T follicular helper cell (primary cell): ENCODE data around the gene AMOTL1.

Source experiments
- DNase-seq: peaks from one replicate; pipeline ENCODE4 v3.0.0-alpha.2; 2020; ENCODE audit warnings: low read depth

Gene AMOTL1

DNA sequence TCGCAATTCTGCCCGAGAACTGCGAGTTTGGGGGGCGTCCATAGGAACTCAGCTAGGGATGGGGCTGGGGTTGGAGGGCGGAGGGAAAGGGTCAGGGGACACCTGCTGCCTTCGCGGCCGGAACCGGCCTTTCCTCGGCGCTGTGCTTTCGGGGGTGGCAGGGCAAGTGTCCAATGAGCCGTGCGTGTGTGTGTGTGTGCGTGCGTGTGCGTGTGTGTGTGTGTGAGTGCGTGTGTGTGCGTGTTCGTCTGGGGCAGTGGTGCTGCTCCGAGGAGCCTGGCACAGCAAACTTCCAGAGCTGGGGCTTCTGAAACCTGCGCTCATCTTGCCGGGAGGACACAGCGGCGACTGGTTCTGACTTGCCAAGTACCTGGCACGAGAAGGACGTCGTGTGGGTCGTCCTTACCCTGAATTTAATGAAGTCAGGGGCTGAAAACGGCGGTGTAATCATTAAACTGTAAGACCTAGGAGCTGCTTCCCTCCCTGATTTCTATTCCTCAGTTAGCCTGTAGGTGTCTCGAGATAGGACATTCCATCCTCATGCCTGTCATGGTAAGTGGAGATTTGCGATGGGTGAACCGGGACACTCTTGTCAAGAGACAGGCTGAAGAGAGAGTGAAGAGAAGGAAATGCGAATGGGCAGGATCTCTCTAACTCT, 27.0 kb upstream of the AMOTL1 start:
- no peak for DNase-seq

DNA sequence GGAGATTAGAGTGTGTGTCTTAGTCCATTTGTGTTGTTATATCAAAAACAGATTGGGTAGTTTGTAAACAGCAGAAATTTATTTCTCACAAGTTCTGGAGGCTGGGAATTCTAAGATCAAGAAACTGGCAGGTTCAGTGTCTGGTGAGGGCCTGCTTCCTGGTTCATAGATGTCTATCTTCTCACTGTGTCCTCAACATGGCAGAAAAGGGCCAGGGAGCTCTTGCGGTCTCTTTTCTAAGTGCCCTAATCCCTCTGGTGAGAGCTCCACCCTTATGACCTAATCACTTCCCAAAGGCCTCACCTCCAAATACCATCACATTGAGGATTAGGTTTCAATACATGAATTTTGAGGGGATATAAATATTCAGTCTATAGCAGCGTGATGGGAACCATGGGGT, 25.5 kb upstream of the AMOTL1 start:
- DNase-seq, result no peak

DNA sequence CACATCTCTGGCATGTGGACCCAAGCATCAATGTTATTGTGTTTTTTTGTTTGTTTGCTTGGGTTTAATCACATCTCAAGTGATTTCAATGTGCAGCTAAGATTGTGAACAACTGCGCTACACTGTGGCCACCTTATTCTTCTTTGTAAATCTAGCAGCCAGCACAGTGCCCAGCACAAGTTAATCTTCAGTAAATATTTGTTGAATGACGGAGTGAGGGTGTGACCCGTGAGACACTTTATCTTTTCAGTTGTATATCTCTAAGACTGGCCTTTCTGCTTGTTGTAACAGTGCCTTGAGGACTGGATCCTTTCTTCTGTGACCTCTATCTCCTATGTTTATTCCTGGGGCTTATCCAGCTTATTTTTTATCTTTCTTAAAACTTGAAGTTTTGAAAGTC, 21.4 kb upstream of the AMOTL1 start:
- no peak for DNase-seq

DNA sequence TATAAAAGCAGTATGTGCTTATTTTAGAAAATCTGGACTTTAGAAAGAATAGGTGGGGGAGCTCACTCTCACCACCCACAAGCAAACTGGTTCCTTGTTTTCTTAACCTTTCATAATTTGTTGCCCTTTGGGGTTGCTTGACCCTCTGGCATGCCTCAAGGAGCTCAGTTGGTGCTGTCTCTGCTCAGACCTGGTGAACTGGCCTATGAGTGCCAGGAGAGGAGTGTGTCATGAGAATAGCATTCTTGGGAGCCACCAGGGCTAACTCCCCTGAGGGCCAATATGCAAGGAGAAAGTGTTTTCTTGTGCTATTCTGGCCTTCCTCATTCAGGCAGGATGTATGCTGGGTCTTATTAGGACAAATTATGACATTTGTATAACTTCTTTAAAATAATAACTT, 21.0 kb upstream of the AMOTL1 start:
- no peak for DNase-seq

DNA sequence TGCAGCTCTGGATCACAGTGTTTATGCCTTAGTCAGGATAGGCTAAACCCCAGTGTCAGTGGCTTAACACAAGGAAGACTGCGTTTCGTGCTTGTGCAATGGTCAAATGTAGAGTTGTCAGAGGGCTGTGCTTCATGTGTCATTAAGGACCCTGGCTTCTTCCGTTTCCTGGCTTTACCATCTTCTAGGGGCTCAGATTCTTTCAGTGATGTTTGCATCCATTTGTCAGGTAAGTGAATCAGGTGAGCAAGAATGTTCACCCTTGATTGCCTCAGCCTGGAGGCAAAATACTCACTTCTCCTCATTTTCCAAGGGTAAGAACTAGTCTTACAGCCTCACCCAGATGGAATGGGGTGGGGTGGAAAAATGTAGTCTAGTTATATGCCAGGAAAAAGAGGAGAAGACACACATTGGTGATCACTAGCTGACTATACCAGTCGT, 20.5 kb upstream of the AMOTL1 start:
- DNase-seq, result no peak

DNA sequence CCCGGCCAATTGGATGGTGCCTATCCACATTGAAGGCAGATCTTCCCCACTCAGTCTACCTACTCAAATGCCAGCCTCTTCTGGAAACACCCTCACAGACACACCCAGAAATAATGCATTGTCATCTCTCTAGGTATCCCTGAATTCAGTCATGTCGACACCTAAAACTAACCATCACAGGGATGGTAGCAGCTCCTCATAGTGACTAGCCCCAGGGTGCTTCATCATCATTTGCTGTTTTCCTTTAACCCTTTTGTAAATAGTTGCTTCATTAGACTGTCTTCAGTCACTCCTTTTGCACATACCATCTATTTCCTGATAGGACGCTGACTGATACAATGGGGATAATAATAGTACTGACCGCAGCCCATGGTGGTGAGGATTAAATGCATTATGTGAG, 18.8 kb upstream of the AMOTL1 start:
- DNase-seq, result no peak

DNA sequence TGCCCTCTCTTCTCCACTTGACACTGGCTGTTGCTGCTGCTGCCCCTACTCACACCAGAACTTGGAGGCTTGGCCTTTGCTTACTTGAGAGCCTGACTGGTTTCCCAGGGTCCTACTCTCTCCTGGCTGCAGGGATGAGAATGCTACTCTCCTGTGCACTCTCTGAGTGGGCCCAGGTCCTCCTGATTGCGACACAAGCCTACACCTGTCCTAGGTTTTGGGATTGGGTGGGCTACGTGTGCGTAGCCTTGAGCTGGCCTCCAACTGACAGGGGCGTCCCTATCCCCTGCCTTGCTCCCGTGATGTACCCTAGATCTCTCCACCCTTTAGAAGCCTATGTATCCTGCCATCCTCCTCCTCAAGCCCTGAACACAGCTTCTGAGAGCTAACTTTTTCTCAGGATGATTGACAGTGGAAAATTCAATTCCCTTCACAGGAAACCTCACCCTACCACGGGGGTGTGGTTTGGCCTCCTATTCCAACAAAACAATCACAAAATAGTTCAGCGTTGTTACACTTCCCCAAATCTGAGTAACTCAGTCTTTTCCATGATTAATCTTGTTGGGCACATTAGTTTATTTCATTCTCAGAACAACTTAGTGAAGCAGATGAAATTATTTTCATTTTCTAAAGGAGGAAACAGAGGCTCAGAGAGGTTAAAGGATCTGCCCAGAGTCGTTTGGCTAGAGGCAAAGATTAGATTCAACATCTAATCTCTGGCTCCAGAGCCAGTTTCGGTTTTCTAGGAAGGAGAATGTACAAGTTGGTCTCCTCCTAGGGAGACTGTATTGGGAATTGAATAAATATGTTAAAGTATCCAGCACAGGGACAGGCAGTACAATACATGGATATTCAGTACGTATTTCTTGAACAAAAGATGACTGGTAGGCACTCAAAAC, 17.6 kb upstream of the AMOTL1 start:
- DNase-seq, result no peak

DNA sequence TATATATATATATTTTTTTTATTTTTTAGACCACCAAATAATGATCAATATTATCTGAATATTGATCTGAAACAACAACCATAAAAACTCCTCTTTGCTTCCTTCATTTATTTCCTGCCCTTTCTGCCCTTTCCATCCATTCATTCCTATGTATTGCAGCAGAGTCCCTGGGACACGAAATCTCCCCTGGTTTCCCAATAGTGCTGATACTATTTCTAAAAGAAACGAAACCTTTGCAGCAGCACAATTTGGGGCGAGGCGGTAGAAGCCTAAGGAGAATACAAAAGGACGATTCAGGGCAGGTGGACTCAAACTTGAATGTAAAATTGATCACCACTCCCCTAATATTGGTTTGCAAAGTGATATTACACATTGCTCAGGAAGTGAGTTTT, 16.9 kb upstream of the AMOTL1 start:
- no peak for DNase-seq

DNA sequence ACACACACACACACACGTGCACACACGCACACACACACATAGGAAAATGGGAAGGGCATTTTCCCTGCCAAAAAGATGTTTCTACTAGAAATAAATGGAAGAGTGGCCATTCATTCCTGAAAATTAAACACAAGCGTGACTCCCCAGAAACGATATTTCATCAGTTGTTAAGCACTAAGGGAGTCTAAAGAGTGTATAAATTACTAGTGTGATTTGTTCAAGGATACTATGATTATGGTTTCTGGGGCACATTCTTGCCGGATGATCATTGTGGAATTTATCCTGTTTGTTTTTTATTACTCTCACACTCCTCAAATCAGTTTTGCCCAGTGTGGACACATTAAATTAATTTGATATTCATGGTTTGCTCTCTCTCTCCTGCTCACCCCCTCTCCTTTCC, 16.4 kb upstream of the AMOTL1 start:
- DNase-seq, result no peak

DNA sequence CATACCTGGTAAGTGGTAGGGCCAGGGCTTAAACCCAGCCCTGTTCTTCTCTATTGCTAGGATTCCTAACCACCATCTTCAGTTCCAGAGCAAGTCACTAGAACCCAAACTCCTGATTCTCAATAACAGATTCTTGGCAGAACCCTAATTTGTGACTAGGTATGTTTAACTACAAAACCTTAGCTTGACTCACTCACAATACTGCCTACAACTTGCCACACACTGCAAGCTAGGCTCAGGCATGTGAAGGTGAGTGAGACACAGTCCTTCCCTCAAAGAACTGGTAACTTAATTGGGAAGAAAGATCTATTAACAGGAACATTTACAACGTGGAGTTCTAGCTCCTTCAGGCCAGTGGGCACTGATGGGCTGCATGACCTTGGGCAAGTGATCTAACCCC, 14.5 kb upstream of the AMOTL1 start:
- no peak for DNase-seq

DNA sequence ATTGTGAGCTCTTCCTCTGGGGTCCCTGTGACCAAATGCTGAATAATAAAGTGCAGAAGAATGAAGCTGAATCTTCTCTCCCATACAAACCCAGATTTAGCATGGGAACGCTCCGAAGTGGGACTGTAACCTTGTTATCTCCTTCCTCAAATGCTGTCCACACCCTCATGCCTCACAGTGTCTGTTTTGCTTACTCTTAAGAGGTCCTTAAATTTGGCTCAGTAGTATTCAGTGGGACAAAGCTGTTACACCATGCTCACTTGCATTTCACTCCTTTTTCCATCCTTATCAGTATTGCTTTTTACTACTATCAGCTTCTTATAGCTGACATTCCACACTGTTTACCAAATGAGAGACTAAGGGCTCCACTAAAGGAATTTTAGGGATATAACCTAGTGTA, 13.8 kb upstream of the AMOTL1 start:
- DNase-seq, result no peak

DNA sequence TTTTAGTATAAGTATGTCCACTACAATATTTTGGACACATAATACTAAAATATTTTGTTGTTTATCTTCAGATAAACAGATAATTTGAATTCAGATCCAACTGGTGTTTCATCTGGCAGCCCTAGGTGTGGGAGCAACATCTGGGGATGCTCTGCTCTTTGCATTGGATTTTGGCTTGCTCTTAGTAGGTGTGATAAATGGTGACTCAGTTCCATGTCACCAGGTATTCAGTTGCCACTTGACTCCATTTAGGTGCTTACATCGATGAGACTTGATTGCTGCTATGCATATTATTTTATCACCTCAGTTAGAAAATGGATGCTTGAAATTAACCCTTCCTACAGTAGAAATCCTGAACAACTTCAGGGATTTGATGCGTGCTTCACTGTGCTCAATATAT, 13.3 kb upstream of the AMOTL1 start:
- no peak for DNase-seq

DNA sequence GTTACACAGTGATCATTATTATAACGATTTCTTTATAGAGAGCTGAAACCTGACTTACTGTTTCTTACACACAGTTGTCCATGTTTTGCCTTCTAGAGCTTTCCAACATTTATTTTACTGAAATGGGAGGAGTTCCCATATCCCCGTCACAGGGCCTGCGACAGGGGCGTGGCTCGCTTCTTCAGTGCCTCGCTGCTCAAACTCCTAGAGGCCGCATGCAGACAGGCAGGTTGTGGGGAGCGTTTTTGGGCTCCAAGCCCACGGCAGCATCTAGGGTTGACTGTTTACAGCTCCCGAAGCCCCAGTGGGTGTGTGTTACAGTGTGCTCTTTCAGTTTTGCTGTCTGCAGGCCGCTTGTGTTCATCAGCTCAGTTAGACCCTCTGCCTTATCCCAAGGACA, 12.7 kb upstream of the AMOTL1 start:
- DNase-seq, result no peak

DNA sequence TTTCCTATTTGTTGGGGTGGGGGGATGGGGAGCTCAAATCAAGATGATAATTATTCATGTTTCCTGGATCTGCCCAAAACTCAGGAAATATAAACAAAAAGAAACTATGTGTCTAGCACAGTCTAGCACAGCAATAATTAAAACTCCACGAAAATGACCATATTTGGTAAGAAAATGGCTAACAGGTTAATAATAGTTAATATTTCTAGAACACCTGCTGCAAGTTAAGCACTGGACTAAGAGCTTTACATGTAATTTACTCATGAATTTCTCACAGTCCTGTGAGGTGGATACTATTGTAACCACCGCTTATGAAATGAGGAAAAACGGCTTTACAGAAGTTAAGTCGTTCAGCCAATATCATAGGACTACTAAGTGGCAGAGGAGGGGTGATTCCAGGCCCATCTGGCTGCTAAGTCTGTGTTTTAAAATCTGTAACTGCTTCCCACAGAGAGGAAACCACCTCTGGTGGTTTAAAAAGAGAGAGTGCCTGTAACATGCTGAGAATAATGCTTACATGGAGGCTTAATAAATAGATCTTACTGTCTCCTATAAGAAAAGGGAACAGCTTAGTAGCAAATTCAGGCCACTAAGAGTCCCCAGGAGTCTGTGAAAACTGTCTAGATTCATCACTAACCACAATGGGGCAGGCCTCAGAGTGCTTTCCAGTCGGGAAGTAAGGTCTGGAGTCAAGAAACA, 11.0 kb upstream of the AMOTL1 start:
- DNase-seq, result no peak

DNA sequence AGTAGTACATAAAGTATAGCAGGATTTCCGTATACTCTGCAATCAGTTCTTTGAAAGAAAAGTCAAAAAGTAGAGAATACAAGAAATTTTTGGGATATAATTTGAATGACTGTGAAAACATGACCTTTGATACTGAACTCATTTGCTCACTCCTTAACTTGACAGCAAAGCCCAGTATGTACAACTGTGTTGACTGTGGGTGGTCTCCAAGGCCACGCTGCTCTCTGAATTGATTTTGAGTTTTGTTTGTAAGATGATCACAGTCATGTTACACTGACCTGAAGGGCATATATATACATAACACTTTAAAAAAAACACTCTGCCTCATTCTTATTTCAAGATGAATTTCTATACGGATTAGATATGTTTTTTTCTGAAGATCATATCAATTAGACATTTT, 9.5 kb upstream of the AMOTL1 start:
- no peak for DNase-seq

DNA sequence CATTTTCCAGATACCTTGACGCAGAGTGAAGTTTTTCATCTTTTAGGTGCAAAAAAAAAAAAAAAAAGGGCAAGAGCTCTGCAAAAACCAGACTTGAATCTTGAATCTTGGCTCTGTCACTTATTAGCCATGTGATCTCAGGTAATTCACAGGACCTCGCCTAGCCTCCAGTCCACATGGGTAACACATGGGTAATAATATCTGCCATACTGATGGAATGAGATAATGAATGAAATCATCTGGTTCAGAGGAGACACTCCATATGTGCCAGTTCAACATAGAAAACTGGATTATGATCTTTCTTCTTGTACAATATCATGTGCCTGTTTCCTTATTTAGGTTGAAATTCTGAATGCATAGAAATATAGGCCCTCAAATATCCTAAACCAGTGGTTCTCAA, 8.6 kb upstream of the AMOTL1 start:
- no peak for DNase-seq

DNA sequence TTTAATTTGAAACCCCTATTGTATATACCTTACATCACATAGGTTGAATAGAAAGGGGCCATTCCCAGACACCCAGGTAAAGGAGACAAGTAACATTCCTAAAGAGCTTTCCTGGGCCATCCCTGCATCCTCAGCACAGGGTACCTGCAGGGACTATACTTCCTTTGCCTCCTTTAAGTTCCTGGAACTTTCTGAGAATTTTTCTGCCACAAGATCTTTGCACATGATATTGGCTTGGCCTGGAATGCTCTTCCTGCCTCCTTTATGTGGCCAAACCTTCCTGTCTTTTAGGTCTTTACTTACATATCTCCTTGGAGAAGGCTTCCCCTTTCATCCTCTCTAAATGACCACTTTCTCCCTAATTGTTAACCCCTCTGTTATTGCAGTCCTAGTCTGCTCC, 7.9 kb upstream of the AMOTL1 start:
- no peak for DNase-seq

DNA sequence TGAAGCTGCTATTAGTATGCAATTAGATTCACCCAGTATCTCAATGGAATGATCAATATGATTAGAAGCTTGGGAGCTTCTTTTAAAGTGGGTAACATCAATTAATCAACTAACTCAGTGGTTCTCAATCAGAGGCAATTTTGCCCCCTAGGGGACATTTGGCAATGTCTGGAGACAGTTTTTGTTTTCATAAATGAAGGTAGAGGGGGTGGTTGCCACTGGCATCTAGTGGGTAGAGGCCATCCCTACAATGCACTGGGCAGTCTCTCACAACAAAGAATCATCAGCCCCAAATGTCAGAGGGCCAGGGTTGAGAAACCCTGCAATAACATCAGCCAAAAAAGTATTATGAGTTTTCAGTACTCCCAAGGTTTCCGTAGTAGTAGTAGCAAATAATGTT, 5.9 kb upstream of the AMOTL1 start:
- no peak for DNase-seq

DNA sequence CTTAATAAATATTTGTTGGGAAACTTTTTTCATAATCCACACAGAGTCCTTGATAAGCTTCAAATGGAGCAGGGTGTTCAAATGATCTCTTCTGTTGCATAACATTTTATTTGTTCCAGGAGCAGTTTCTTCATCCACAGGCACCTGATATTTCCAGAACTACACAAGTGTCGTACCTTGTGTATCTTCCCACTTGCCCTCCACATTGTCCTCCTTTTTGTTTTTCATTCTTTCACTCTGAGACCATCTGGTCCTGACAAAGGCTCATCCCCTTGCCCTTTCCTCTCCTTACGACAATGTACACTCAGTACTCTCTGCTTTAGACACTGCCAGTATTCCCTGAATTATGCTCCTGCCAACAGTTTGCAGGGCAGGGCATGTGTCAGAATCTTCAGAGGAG, 5.2 kb upstream of the AMOTL1 start:
- no peak for DNase-seq

DNA sequence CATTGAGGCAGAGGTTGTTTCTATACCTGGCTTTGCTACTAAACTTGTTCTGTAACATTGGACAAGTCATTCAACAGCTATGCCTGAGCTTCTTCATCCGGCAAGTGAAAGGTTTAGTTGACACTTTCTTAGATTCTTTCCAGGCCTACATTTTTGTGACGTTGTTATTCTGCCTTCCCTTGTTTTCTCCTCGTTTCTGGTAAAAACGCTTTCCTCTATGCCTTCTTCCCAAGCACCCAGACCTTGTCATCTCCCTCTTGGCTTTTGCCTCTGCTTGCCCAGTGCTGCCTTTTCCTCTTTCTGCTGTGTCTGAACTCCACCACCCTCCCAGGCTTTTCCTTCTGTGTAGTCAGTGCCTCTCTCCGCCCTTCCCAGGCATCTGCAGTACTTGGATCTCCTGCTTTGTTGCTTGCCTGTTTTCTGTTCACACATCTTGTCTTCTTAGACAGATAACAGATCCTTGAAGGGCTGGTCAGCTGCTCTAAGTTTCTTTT, 1.4 kb upstream of the AMOTL1 start:
- no peak for DNase-seq

DNA sequence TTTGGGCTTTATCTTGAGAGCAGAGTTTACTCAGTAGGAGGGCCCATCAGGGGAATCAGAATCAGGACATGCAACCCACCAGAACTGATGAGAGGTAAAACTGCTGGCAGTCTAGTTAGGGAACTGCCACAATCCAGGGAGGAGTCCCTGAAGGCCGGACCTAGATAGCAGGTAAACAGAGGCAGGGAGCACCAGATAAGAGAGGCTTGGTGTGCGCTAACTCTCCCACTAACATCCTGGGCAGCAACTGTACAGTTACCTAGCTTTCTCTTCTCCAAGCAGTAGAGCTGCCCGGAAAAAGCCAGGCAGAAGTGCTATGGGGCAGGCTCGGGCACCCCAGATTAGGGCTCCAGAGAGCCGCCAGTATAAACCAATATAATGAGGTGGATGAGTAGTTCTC, 865 bp upstream of the AMOTL1 start:
- DNase-seq, result no peak

DNA sequence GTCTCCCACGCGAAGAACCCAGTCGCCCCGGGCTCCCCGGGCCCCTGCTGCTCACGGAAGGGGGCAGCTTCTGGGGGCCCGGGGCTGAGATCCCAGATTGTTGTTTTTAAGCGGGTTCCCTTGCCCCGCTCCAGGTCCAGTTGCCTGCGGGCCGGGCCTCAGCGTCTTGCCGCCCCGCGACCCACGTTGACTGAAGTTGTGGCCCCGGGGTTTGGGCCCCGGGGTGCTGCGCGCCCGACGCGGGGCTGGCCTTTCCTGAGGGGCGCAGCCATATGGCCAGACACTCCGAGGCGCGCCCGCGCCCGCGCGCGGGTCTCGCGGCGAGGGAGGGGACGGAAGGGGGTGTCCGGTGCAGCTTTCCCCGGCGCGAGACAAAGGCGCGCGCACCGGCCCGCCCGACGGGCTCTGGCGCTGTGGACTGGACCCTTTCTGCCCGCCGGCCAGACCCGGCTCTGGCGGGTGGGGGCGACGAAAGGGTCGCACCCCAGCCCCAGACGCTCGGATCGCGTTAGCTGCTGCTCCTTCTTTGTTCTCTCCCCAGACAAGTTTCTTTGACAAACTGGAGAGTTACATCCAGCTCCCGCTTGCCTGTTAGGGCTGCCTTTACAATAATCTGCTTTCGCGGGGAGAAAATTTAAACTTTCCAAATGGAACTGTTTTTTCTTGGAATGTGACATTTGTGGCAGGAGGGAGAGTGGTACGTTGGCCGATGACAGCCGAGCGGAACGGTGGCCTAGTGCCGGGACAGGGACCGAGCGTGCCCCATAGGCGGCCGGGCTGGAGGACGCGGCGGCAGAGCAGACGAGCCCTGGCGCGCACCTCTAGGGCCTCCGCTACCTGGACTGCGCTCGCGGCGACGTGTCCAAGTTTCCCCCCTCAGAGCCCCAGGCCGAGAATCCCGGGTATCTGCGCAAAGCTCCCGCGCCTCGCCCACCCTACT, 716 bp downstream of the AMOTL1 start:
- no peak for DNase-seq
